OCI-LY7 (cell line): ENCODE data around the gene PNO1.

Source experiments
- CTCF ChIP-seq: fragments of 200-600 bp; sonication (generic); conservative IDR thresholded peaks from 2 replicates; pipeline ENCODE4 v1.5.1; 2014; ENCODE audit warnings: mild to moderate bottlenecking, antibody characterized with exemption, low read length, moderate library complexity, mixed read lengths
- EZH2phosphoT487 ChIP-seq: fragments of 200-600 bp; sonication (generic); IDR thresholded peaks from 2 replicates; pipeline ENCODE4 v1.6.1; 2018; ENCODE audit warnings: low read depth, borderline replicate concordance, mild to moderate bottlenecking, mixed run types, antibody characterized with exemption, low read length, moderate library complexity, mixed read lengths

- no peak for TF ChIP-seq CTCF
- no peak for TF ChIP-seq EZH2phosphoT487
Measured at GRCh38 chr2:68182902-68183301, 25.2 kb downstream of the PNO1 start.
